Measurements from ENCODE around the gene HBZ.
"Not testable (repeated sequence)": the region's sequence is repeated elsewhere in the genome, so short reads cannot be mapped to it uniquely, and the experiment has no call there.

HBZ gene

DNA sequence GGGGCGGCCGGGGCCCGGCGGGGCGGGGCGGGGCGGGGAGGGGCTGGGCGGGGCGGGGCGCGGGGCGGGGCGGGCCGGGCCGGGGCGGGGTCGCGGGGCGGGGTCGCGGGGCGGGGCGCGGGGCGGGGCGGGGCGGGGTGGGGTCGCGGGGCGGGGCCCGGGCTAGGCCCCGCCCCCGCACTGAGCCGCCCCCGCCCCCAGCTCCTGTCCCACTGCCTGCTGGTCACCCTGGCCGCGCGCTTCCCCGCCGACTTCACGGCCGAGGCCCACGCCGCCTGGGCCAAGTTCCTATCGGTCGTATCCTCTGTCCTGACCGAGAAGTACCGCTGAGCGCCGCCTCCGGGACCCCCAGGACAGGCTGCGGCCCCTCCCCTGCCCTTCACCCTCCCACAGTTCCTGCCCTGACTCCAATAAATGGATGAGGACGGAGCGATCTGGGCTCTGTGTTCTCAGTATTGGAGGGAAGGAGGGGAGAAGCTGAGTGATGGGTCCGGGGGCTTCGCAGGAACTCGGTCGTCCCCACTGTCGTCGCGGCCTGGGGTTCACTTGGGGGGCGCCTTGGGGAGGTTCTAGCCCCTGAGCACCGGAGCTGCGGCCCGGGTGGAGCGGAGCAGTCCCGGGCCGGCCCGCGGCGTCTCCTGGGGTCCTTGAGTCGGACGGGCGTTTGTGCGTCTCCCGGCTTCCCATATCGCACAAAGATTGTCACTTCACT lies 12.5 kb downstream of the HBZ start:
- DNase-seq (ENCODE audit: low spot score): no peak
- no peak overlapping the region for H3K27ac ChIP-seq
- TF ChIP-seq, protein P1, sequence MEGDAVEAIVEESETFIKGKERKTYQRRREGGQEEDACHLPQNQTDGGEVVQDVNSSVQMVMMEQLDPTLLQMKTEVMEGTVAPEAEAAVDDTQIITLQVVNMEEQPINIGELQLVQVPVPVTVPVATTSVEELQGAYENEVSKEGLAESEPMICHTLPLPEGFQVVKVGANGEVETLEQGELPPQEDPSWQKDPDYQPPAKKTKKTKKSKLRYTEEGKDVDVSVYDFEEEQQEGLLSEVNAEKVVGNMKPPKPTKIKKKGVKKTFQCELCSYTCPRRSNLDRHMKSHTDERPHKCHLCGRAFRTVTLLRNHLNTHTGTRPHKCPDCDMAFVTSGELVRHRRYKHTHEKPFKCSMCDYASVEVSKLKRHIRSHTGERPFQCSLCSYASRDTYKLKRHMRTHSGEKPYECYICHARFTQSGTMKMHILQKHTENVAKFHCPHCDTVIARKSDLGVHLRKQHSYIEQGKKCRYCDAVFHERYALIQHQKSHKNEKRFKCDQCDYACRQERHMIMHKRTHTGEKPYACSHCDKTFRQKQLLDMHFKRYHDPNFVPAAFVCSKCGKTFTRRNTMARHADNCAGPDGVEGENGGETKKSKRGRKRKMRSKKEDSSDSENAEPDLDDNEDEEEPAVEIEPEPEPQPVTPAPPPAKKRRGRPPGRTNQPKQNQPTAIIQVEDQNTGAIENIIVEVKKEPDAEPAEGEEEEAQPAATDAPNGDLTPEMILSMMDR (conservative IDR thresholded peaks at IDR 0.05; ENCODE audit: low read depth): no peak
- POLR2A ChIA-PET (ENCODE audit: low non-redundant PET): no interaction called here
- CTCF ChIA-PET: interaction anchor here (0.6 kb wide), 1 partner anchor 17 kb away, joined by 3 read pairs; no protein-coding TSS in a partner anchor

- ChIA-PET CTCF (interaction anchor here (0.6 kb wide), 1 partner anchor 16 kb away, joined by 3 read pairs; no protein-coding TSS in a partner anchor), POLR2A (ENCODE audit: low non-redundant PET) (no interaction called here)
- no peak for DNase-seq (ENCODE audit: low spot score)
- TF ChIP-seq, protein P1 (conservative IDR thresholded peaks at IDR 0.05; ENCODE audit: low read depth): no peak
- H3K27ac ChIP-seq: no peak within 1 kb of the TSS
Observed at GRCh38 chr16:165539-166374, 13.3 kb downstream of the HBZ start, which contains the start of gene HBM. Gene HBM (plus strand): TSS chr16:165978. CDS start chr16:165998, 20 bp downstream.

- no peak for DNase-seq (ENCODE audit: low spot score)
- no peak overlapping the region for H3K27ac ChIP-seq
- TF ChIP-seq, protein P1 (conservative IDR thresholded peaks at IDR 0.05; ENCODE audit: low read depth): no peak
- ChIA-PET POLR2A (ENCODE audit: low non-redundant PET) (no interaction called here), CTCF (no interaction called here)
Observed at GRCh38 chr16:166375-167121, 14.1 kb downstream of the HBZ start.

DNA sequence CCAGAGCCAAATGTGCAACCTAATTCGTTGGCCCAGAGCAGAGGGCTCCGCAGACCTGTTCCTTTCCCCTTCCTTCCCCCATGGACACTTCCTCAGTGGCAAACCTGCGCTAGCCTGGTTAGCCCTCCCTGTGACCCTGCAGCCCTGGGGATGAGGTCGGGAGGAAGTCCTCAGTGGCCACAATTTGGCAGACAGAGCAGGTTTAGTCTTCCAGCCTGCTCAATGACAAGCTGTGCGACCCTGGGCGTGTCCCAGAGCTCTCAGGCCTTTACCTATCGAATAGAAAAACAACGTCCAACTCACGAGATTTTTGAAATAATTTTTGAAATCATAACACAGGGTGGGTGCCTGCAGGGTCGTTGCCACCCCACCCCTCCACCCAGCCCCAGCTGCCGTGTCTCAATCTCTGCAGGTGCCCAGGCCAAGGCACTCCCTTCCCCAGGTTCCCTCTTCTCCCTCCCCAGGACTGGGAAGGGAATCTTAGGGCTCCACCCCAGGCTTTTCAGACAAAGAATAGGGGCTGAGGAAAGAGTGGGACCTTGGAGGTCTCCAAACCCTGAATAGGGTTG lies 14.8 kb downstream of the HBZ start:
- ChIA-PET POLR2A (ENCODE audit: low non-redundant PET) (no interaction called here), CTCF (interaction anchor here (0.6 to 1.1 kb wide), 2 partner anchors 13 to 111 kb away, joined by 3 to 5 read pairs; partner anchors contain the start of gene HBQ1)
- TF ChIP-seq, protein P1 (conservative IDR thresholded peaks at IDR 0.05; ENCODE audit: low read depth): no peak
- H3K27ac ChIP-seq: no peak overlapping the region
- DNase-seq (ENCODE audit: low spot score): no peak

- ChIA-PET POLR2A (ENCODE audit: low non-redundant PET) (no interaction called here), CTCF (no interaction called here)
- H3K27ac ChIP-seq: no peak overlapping the region
- no peak for DNase-seq (ENCODE audit: low spot score)
- TF ChIP-seq, protein P1 (conservative IDR thresholded peaks at IDR 0.05; ENCODE audit: low read depth): no peak
Observed at GRCh38 chr16:168424-168823, 16.0 kb downstream of the HBZ start.

DNA sequence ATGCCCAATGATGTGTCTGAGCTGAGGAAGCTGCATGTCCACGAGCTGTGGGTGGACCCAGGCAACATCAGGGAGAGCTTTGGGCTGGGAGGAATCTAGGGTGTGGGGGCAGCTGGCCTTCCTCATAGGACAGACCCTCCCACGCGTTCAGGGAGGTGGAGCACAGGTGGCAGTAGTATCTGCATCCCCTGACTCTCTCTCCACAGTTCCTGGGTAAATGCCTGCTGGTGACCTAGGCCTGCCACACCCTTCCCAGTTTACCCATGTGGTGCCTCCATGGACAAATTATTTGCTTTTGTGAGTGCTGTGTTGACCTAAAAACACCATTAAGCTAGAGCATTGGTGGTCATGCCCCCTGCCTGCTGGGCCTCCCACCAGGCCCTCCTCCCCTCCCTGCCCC lies 16.6 kb downstream of the HBZ start:
- POLR2A ChIA-PET (ENCODE audit: low non-redundant PET): no interaction called here
- no peak for DNase-seq (ENCODE audit: low spot score)
- TF ChIP-seq, protein P1 (conservative IDR thresholded peaks at IDR 0.05; ENCODE audit: low read depth): no peak
- no peak overlapping the region for H3K27ac ChIP-seq
- CTCF ChIA-PET: no interaction called here

- H3K27ac ChIP-seq; POLR2A ChIA-PET (ENCODE audit: low non-redundant PET); DNase-seq (ENCODE audit: low spot score): not testable (repeated sequence)
- CTCF ChIA-PET: interaction anchor here (0.6 to 1.2 kb wide), 3 partner anchors 10 to 73 kb away, joined by 3 read pairs; partner anchors contain the start of gene HBQ1
Observed at GRCh38 chr16:170088-170507, 17.7 kb downstream of the HBZ start.

Measured in RWPE1 (cell line).